Measurements from ENCODE around the gene FAM3D.

DNA sequence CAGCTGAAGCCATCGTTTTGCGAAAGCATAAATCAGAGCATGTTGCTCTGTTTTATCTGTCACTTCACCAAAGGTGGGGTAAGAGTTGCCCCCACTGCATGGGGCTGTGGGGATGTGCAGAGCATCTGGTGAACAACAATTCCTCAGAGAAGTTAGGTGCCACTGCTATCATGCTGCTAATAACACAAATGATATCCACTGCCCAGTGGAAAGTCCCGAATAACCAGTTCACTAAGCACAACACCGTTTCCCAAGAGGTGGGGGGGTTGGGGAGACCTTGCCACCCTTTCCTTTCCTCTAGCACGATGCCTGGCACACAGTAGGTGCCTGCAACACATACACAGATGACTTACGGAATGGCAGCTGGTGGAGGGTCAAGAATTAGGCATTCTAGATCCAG is 38.6 kb downstream of the FAM3D start:
- TF ChIP-seq GATA2 (IDR thresholded peaks at IDR 0.05; ENCODE audit: low read depth, low read length) (no peak), GATA3 (IDR thresholded peaks at IDR 0.05; ENCODE audit: low read depth, low read length) (no peak)
